ENCODE data around the gene STK35.

Gene STK35

DNA sequence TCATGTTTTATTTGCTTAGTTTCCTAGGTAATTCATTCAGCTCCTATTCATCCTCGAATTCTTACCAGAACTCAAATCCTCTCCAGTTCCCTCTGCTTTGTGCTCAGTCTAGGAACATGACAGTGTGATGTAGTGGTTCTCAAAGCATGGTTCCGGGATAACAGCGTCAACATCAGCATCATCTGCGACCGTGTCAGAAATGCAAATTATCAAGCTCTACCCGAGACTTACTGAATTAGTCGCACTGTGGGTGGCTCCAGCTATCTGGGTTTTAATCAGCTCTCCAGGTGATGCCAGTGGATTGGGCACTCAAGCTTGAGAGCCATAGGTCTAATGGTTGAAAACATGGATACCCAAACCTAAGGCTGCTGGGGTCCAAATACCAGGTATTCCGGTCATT, 7.7 kb upstream of the STK35 start:
- Histone ChIP-seq H3K4me2 (ENCODE audit: low read length) (peak overlapping the region; percentile 54), H3K27ac (ENCODE audit: low read depth, low read length) (no peak overlapping the region), H3K27me3 (ENCODE audit: control insufficient read depth, low read length) (peaks cover 28% of the 10 kb centered on the region), H4K20me1 (ENCODE audit: control insufficient read depth, insufficient read depth, low read depth, low read length) (no peaks in the 10 kb centered on the region), H3K9me3 (ENCODE audit: control insufficient read depth, insufficient read depth, low read length) (no peaks in the 10 kb centered on the region), H3K79me2 (ENCODE audit: control insufficient read depth, low read length) (no peaks in the 10 kb centered on the region), H3K4me1 (ENCODE audit: control insufficient read depth, low read length) (peaks cover 10% of the 10 kb centered on the region), H3K4me3 (ENCODE audit: low read length) (no peak overlapping the region), H3K9me2 (replicated peaks; ENCODE audit: control insufficient read depth, low read length) (no peaks in the 10 kb centered on the region), H3K36me3 (ENCODE audit: control insufficient read depth, low read length) (no peaks in the 10 kb centered on the region), H3F3A (ENCODE audit: control insufficient read depth, insufficient read depth) (no peaks in the 10 kb centered on the region)
- TF ChIP-seq EZH2phosphoT487 (IDR thresholded peaks at IDR 0.05; ENCODE audit: borderline replicate concordance, low read length) (no peak), CTCF (IDR thresholded peaks at IDR 0.05; ENCODE audit: low read depth, low read length, poor library complexity, severe bottlenecking) (no peak)

DNA sequence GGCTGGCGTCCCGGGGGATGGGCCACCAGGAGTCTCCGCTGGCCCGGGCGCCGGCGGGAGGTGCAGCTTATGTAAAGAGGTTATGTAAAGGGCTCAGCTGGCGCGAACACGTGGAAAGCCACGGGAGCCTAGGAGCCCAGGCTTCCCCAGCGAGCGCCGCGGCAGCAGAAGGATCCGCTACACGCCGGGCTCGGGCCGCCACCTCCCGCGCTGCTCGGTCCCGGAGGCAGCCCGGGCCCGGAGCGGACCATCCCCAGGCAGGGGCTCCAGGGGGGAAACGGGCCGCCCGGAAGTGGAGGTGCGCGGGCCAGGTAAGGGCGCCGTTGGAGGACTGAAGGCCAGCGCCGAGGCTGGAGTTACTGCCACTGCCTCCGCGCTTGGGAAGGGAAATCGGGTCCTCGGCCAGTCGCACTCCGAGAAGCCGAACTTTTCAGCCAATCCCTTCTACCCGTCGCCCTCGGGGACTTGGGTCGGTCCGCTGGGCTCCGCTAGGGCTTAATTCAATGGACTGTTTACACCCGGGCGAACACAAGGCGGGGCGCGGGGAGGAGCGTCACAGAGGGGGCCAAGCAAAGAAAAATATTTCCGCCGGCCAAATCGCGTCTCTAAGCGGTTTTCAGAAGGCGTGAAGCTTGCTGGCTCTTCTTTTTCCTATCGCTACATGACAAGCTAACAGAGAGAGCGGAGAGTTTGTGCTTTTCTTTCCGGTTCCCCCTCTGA, 398 bp downstream of the STK35 start:
- no peak for TF ChIP-seq EZH2phosphoT487 (IDR thresholded peaks at IDR 0.05; ENCODE audit: borderline replicate concordance, low read length)
- no peak for TF ChIP-seq CTCF (IDR thresholded peaks at IDR 0.05; ENCODE audit: low read depth, low read length, poor library complexity, severe bottlenecking)
- H3K9me3 ChIP-seq (ENCODE audit: control insufficient read depth, insufficient read depth, low read length): no peaks in the 10 kb centered on the region
- H3K9me2 ChIP-seq (replicated peaks; ENCODE audit: control insufficient read depth, low read length): no peaks in the 10 kb centered on the region
- peaks cover 44% of the 10 kb centered on the region for H3K36me3 ChIP-seq (ENCODE audit: control insufficient read depth, low read length)
- H3K27ac ChIP-seq (ENCODE audit: low read depth, low read length): peak overlapping the region; percentile 89
- H3K79me2 ChIP-seq (ENCODE audit: control insufficient read depth, low read length): peaks cover 52% of the 10 kb centered on the region
- H3K4me3 ChIP-seq (ENCODE audit: low read length): peak overlapping the region; percentile 83
- H4K20me1 ChIP-seq (ENCODE audit: control insufficient read depth, insufficient read depth, low read depth, low read length): peaks cover 23% of the 10 kb centered on the region
- no peaks in the 10 kb centered on the region for H3K27me3 ChIP-seq (ENCODE audit: control insufficient read depth, low read length)
- no peaks in the 10 kb centered on the region for H3F3A ChIP-seq (ENCODE audit: control insufficient read depth, insufficient read depth)
- H3K4me1 ChIP-seq (ENCODE audit: control insufficient read depth, low read length): peaks cover 34% of the 10 kb centered on the region
- peak overlapping the region; percentile 96 for H3K4me2 ChIP-seq (ENCODE audit: low read length)

- Histone ChIP-seq H3K79me2 (ENCODE audit: control insufficient read depth, low read length) (peaks cover 60% of the 10 kb centered on the region), H3F3A (ENCODE audit: control insufficient read depth, insufficient read depth) (no peaks in the 10 kb centered on the region), H3K4me3 (ENCODE audit: low read length) (peak overlapping the region; percentile 83), H3K4me2 (ENCODE audit: low read length) (peak overlapping the region; percentile 96), H3K4me1 (ENCODE audit: control insufficient read depth, low read length) (peaks cover 34% of the 10 kb centered on the region), H3K27me3 (ENCODE audit: control insufficient read depth, low read length) (no peaks in the 10 kb centered on the region), H3K27ac (ENCODE audit: low read depth, low read length) (peak overlapping the region; percentile 89), H3K9me3 (ENCODE audit: control insufficient read depth, insufficient read depth, low read length) (no peaks in the 10 kb centered on the region), H3K36me3 (ENCODE audit: control insufficient read depth, low read length) (peaks cover 52% of the 10 kb centered on the region), H4K20me1 (ENCODE audit: control insufficient read depth, insufficient read depth, low read depth, low read length) (peaks cover 23% of the 10 kb centered on the region), H3K9me2 (replicated peaks; ENCODE audit: control insufficient read depth, low read length) (no peaks in the 10 kb centered on the region)
- TF ChIP-seq CTCF (IDR thresholded peaks at IDR 0.05; ENCODE audit: low read depth, low read length, poor library complexity, severe bottlenecking) (no peak), EZH2phosphoT487 (IDR thresholded peaks at IDR 0.05; ENCODE audit: borderline replicate concordance, low read length) (no peak)
Measured at GRCh38 chr20:2102585-2103460, 1.2 kb downstream of the STK35 start.
